Measurements from ENCODE around the gene STK17B. TPM values are rescaled to one million over a fixed set of nuclear protein-coding genes. Genes with fewer than 3 reads are reported as not detected.

Gene STK17B
- total and polyA plus RNA-seq, 12 donors: 2.0 to 20.4 (median 3.7) TPM

GRCh38 chr2:196105951-196106350 is 65.4 kb downstream of the STK17B start:
- H3K27me3 ChIP-seq: no peaks in the 10 kb centered on the region
- no peaks in the 10 kb centered on the region for H3K9me3 ChIP-seq
- no peak for DNase-seq
- no peak overlapping the region for H3K27ac ChIP-seq
- intact Hi-C loops (cut with DNase I): no loop called here
- no peak overlapping the region for H3K4me3 ChIP-seq
- H3K36me3 ChIP-seq: no peaks in the 10 kb centered on the region
- peaks cover 0 to 5% (median 0%) of the 10 kb centered on the region in 9 donors for H3K4me1 ChIP-seq
- TF ChIP-seq, protein P1, sequence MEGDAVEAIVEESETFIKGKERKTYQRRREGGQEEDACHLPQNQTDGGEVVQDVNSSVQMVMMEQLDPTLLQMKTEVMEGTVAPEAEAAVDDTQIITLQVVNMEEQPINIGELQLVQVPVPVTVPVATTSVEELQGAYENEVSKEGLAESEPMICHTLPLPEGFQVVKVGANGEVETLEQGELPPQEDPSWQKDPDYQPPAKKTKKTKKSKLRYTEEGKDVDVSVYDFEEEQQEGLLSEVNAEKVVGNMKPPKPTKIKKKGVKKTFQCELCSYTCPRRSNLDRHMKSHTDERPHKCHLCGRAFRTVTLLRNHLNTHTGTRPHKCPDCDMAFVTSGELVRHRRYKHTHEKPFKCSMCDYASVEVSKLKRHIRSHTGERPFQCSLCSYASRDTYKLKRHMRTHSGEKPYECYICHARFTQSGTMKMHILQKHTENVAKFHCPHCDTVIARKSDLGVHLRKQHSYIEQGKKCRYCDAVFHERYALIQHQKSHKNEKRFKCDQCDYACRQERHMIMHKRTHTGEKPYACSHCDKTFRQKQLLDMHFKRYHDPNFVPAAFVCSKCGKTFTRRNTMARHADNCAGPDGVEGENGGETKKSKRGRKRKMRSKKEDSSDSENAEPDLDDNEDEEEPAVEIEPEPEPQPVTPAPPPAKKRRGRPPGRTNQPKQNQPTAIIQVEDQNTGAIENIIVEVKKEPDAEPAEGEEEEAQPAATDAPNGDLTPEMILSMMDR (IDR thresholded peaks at IDR 0.05): no peak
- 42 to 45% methylated on average over 5 of the region's 5 CpGs for WGBS, 2 donors
- no peak for ATAC-seq

GRCh38 chr2:196104066-196104465 is 67.3 kb downstream of the STK17B start:
- intact Hi-C loops (cut with DNase I): no loop called here
- 97 to 98% methylated on average over 4 of the region's 4 CpGs for WGBS, 2 donors
- H3K27ac ChIP-seq: no peak overlapping the region
- H3K4me3 ChIP-seq: no peak overlapping the region
- no peaks in the 10 kb centered on the region for H3K27me3 ChIP-seq
- TF ChIP-seq, protein P1 (IDR thresholded peaks at IDR 0.05): no peak
- ATAC-seq: no peak
- H3K36me3 ChIP-seq: no peaks in the 10 kb centered on the region
- peaks cover 0 to 7% (median 0%) of the 10 kb centered on the region in 9 donors for H3K4me1 ChIP-seq
- no peaks in the 10 kb centered on the region for H3K9me3 ChIP-seq
- no peak for DNase-seq

GRCh38 chr2:196103626-196104025 is 67.8 kb downstream of the STK17B start:
- DNase-seq: no peak
- Histone ChIP-seq H3K4me1 (peaks cover 0 to 7% (median 0%) of the 10 kb centered on the region in 9 donors), H3K36me3 (no peaks in the 10 kb centered on the region), H3K27me3 (no peaks in the 10 kb centered on the region), H3K9me3 (no peaks in the 10 kb centered on the region), H3K27ac (no peak overlapping the region), H3K4me3 (no peak overlapping the region)
- 97% methylated on average over 2 of the region's 2 CpGs for WGBS, 2 donors
- no peak for ATAC-seq
- TF ChIP-seq, protein P1 (IDR thresholded peaks at IDR 0.05): no peak
- intact Hi-C loops (cut with DNase I): no loop called here

- no peaks in the 10 kb centered on the region for H3K36me3 ChIP-seq
- no peaks in the 10 kb centered on the region for H3K9me3 ChIP-seq
- DNase-seq (no peak), ATAC-seq (no peak)
- H3K4me3 ChIP-seq: no peak overlapping the region
- TF ChIP-seq, protein P1 (IDR thresholded peaks at IDR 0.05): no peak
- H3K27me3 ChIP-seq: no peaks in the 10 kb centered on the region
- intact Hi-C loops (cut with DNase I): no loop called here
- H3K4me1 ChIP-seq: peaks cover 0 to 7% (median 0%) of the 10 kb centered on the region in 9 donors
- 59 to 63% methylated on average over 6 of the region's 6 CpGs for WGBS, 2 donors
- H3K27ac ChIP-seq: no peak overlapping the region
These were observed 69.9 kb downstream of the STK17B start for GRCh38 chr2:196101325-196101991.
